ENCODE results near the gene SURF6.
"Not testable (repeated sequence)": the region's sequence is repeated elsewhere in the genome, so short reads cannot be mapped to it uniquely, and the experiment has no call there.

Gene SURF6

GRCh38 chr9:133335924-133336811 lies at the start of gene SURF6:
TSS of gene SURF6 (minus strand) at chr9:133336188. CDS start at chr9:133336132, 56 bp downstream.
- DNase-seq, result peak; percentile 87

GRCh38 chr9:133385452-133385851 lies 49.5 kb upstream of the SURF6 start:
- no peak for DNase-seq

GRCh38 chr9:133384736-133385321 lies 48.8 kb upstream of the SURF6 start:
- DNase-seq, result no peak

- no peak for DNase-seq
Measured at GRCh38 chr9:133383438-133383837, 47.5 kb upstream of the SURF6 start.

- DNase-seq, result no peak
Measured at GRCh38 chr9:133382507-133383141, 46.6 kb upstream of the SURF6 start.

- no peak for DNase-seq
Measured at GRCh38 chr9:133380734-133381133, 44.7 kb upstream of the SURF6 start.

- no peak for DNase-seq
Measured at GRCh38 chr9:133379153-133380086, 43.4 kb upstream of the SURF6 start.

GRCh38 chr9:133378408-133378962 lies 42.5 kb upstream of the SURF6 start:
- DNase-seq, result no peak

GRCh38 chr9:133377721-133378216 lies 41.8 kb upstream of the SURF6 start:
- DNase-seq, result no peak

- not testable (repeated sequence) for DNase-seq
Measured at GRCh38 chr9:133377280-133377679, 41.3 kb upstream of the SURF6 start.

- peak; percentile 92 for DNase-seq
Measured at GRCh38 chr9:133375724-133376654, 40.0 kb upstream of the SURF6 start, which contains the start of the genes STKLD1 and SURF4. TSS of gene STKLD1 (plus strand) at chr9:133376366. CDS start at chr9:133376474, 108 bp downstream. TSS of gene SURF4 (minus strand) at chr9:133376060. CDS start at chr9:133375969, 91 bp downstream.

GRCh38 chr9:133375116-133375723 lies 39.2 kb upstream of the SURF6 start:
- DNase-seq, result peak; percentile 23

GRCh38 chr9:133374612-133375115 lies 38.7 kb upstream of the SURF6 start:
- DNase-seq, result no peak

- no peak for DNase-seq
Measured at GRCh38 chr9:133372144-133372543, 36.2 kb upstream of the SURF6 start.

- DNase-seq, result no peak
Measured at GRCh38 chr9:133371261-133371711, 35.3 kb upstream of the SURF6 start.

GRCh38 chr9:133370685-133371084 lies 34.7 kb upstream of the SURF6 start:
- no peak for DNase-seq

GRCh38 chr9:133369933-133370332 lies 33.9 kb upstream of the SURF6 start:
- no peak for DNase-seq

GRCh38 chr9:133369422-133369821 lies 33.4 kb upstream of the SURF6 start:
- DNase-seq, result no peak

GRCh38 chr9:133368249-133368881 lies 32.4 kb upstream of the SURF6 start:
- DNase-seq, result peak; percentile 88

Measured in NCI-H146 (cell line).